CD4-positive, alpha-beta T cell treated with Interleukin-17A for 4 hours (primary cell): ENCODE results near the gene TFAP2E.

ENCODE experiments used
- DNase-seq: peaks from one replicate; pipeline ENCODE4 v3.0.0-alpha.2; 2020; ENCODE audit warnings: mixed read lengths

Gene TFAP2E

GRCh38 chr1:35573198-35574124 is at the start of gene TFAP2E:
Gene TFAP2E (plus strand): TSS chr1:35573314. CDS start chr1:35573578, 264 bp downstream.
- DNase-seq, result no peak

GRCh38 chr1:35524106-35524505 is 49.0 kb upstream of the TFAP2E start:
- DNase-seq, result no peak

- DNase-seq, result no peak
These were observed 42.9 kb upstream of the TFAP2E start for GRCh38 chr1:35530168-35530567.

GRCh38 chr1:35530946-35531345 is 42.2 kb upstream of the TFAP2E start:
- DNase-seq, result no peak

- DNase-seq, result no peak
These were observed 41.7 kb upstream of the TFAP2E start for GRCh38 chr1:35531368-35531767.

GRCh38 chr1:35532497-35533223 is 40.5 kb upstream of the TFAP2E start:
- no peak for DNase-seq

GRCh38 chr1:35533586-35533985 is 39.5 kb upstream of the TFAP2E start:
- DNase-seq, result no peak

GRCh38 chr1:35535243-35535642 is 37.9 kb upstream of the TFAP2E start:
- DNase-seq, result no peak

GRCh38 chr1:35536556-35537162 is 36.5 kb upstream of the TFAP2E start:
- peak; percentile 38 for DNase-seq

GRCh38 chr1:35537806-35538205 is 35.3 kb upstream of the TFAP2E start:
- DNase-seq, result no peak

GRCh38 chr1:35539073-35539823 is 33.9 kb upstream of the TFAP2E start:
- DNase-seq, result peak; percentile 58

GRCh38 chr1:35539824-35540261 is 33.3 kb upstream of the TFAP2E start:
- no peak for DNase-seq

- peak; percentile 72 for DNase-seq
These were observed 28.1 kb upstream of the TFAP2E start for GRCh38 chr1:35544976-35545375.

GRCh38 chr1:35546614-35547013 is 26.5 kb upstream of the TFAP2E start:
- DNase-seq, result no peak

- no peak for DNase-seq
These were observed 19.3 kb upstream of the TFAP2E start for GRCh38 chr1:35553851-35554250.

GRCh38 chr1:35554266-35555211 is 18.6 kb upstream of the TFAP2E start:
- no peak for DNase-seq

GRCh38 chr1:35555212-35555584 is 17.9 kb upstream of the TFAP2E start:
- no peak for DNase-seq

- no peak for DNase-seq
These were observed 17.3 kb upstream of the TFAP2E start for GRCh38 chr1:35555601-35556477.

- peak; percentile 34 for DNase-seq
These were observed 16.5 kb upstream of the TFAP2E start for GRCh38 chr1:35556484-35557117.

- peak; percentile 81 for DNase-seq
These were observed 15.9 kb upstream of the TFAP2E start, which contains the start of gene KIAA0319L for GRCh38 chr1:35557118-35557610. Gene KIAA0319L (minus strand): TSS chr1:35557403. CDS start chr1:35554491, 2,912 bp downstream.
